HG02571 (cell line): Measurements from ENCODE around the gene HMOX2.

Source experiments
- ATAC-seq: cut with Tn5 transposase; IDR thresholded peaks from one replicate; pipeline ENCODE4 v1.9.1; 2021; ENCODE audit warnings: mild to moderate bottlenecking, moderate library complexity; ENCODE audit not compliant: unreplicated experiment

HMOX2 gene

GRCh38 chr16:4463522-4464163 is 12.6 kb upstream of the HMOX2 start:
- no peak for ATAC-seq

GRCh38 chr16:4465977-4466779 is 10.0 kb upstream of the HMOX2 start:
- no peak for ATAC-seq

- ATAC-seq = no peak
Observed at GRCh38 chr16:4467916-4468315, 8.3 kb upstream of the HMOX2 start.

- ATAC-seq = no peak
Observed at GRCh38 chr16:4468972-4469371, 7.2 kb upstream of the HMOX2 start.

- no peak for ATAC-seq
Observed at GRCh38 chr16:4471869-4472268, 4.3 kb upstream of the HMOX2 start.

GRCh38 chr16:4472880-4473279 is 3.3 kb upstream of the HMOX2 start:
- no peak for ATAC-seq

GRCh38 chr16:4474192-4474961 is 1.8 kb upstream of the HMOX2 start, which contains the start of gene NMRAL1:
Gene NMRAL1 (minus strand): TSS chr16:4474625. CDS start chr16:4474132, 493 bp downstream.
- ATAC-seq = no peak

GRCh38 chr16:4477966-4478365 is 1.8 kb downstream of the HMOX2 start:
- no peak for ATAC-seq

- ATAC-seq = no peak
Observed at GRCh38 chr16:4481526-4481925, 5.3 kb downstream of the HMOX2 start.

- ATAC-seq = no peak
Observed at GRCh38 chr16:4481963-4482362, 5.8 kb downstream of the HMOX2 start.

- ATAC-seq = no peak
Observed at GRCh38 chr16:4486126-4486893, 10.1 kb downstream of the HMOX2 start.

GRCh38 chr16:4487955-4488498 is 11.8 kb downstream of the HMOX2 start:
- ATAC-seq = no peak

- no peak for ATAC-seq
Observed at GRCh38 chr16:4488499-4488967, 12.3 kb downstream of the HMOX2 start.

GRCh38 chr16:4489030-4489429 is 12.8 kb downstream of the HMOX2 start:
- ATAC-seq = no peak

GRCh38 chr16:4491898-4492297 is 15.7 kb downstream of the HMOX2 start:
- ATAC-seq = no peak

GRCh38 chr16:4494746-4495490 is 18.7 kb downstream of the HMOX2 start:
- no peak for ATAC-seq

- no peak for ATAC-seq
Observed at GRCh38 chr16:4495766-4496165, 19.6 kb downstream of the HMOX2 start.

GRCh38 chr16:4496305-4496704 is 20.1 kb downstream of the HMOX2 start:
- no peak for ATAC-seq

- no peak for ATAC-seq
Observed at GRCh38 chr16:4498546-4499195, 22.5 kb downstream of the HMOX2 start.
